Neural progenitor cell (in vitro differentiated cells): ENCODE results near the gene COX19.

ENCODE experiments used
- CTCF ChIP-seq: fragments of 200-600 bp; sonication (generic); IDR thresholded peaks from 2 replicates; pipeline ENCODE4 v1.5.1; 2017; ENCODE audit warnings: antibody characterized with exemption, mild to moderate bottlenecking
- EZH2 ChIP-seq: fragments of 200-600 bp; sonication (generic); IDR thresholded peaks from 2 replicates; pipeline ENCODE4 v1.6.1; 2017; ENCODE audit warnings: antibody characterized with exemption, mild to moderate bottlenecking, moderate library complexity
- EZH2phosphoT487 ChIP-seq: fragments of 200-600 bp; sonication (generic); IDR thresholded peaks from 2 replicates; pipeline ENCODE4 v1.6.1; 2017; ENCODE audit warnings: antibody characterized with exemption

- TF ChIP-seq CTCF (no peak), EZH2 (no peak), EZH2phosphoT487 (no peak)
These were observed at the start of gene COX19 for GRCh38 chr7:974820-975681.
